GM19238 (cell line): ENCODE data around the gene SULT4A1.

Source experiments
- DNase-seq: peaks from one replicate; pipeline ENCODE4 v3.0.0; 2011; ENCODE audit warnings: low spot score; ENCODE audit not compliant: insufficient read length

SULT4A1 gene

GRCh38 chr22:43844560-43845545 is 17.5 kb downstream of the SULT4A1 start:
- DNase-seq, result no peak

DNA sequence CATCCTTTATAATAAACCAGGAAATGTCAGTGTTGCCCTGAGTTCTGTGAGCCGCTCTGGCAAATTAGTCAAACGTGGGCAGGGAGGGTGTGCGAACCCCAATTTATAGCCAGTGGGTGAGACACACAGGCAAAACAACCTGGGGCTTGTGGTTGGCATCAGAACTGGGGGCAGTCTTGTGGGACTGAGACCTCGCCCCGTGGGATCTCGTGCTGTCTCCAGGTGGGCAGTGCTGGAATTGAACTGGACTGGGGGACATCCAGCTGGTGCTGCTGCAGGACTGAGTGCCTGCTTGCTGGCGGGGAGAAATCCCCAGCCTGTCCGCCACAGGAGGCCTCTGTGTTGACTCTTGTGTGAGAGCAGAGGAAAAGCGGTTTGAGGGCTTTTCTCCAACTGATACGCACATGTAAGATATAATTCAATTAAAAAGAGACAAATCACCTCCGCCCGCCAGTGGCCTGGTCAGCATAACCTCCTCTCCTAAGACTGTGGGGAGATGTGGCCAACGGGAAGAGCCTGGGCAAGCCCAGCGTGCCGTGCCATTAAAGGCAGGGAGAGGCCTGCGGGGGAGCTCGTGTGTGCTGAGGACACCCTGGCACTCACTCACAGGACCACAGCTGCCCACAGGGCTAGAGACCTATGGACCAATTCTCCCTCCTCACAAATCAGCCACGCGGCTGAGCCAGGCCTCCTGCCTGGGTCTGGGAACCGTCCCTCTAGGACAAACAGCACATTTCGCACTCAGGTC is 18.4 kb downstream of the SULT4A1 start:
- no peak for DNase-seq

GRCh38 chr22:43841742-43842141 is 20.6 kb downstream of the SULT4A1 start:
- no peak for DNase-seq

GRCh38 chr22:43840851-43841250 is 21.5 kb downstream of the SULT4A1 start:
- no peak for DNase-seq

GRCh38 chr22:43840431-43840830 is 21.9 kb downstream of the SULT4A1 start:
- DNase-seq, result no peak

DNA sequence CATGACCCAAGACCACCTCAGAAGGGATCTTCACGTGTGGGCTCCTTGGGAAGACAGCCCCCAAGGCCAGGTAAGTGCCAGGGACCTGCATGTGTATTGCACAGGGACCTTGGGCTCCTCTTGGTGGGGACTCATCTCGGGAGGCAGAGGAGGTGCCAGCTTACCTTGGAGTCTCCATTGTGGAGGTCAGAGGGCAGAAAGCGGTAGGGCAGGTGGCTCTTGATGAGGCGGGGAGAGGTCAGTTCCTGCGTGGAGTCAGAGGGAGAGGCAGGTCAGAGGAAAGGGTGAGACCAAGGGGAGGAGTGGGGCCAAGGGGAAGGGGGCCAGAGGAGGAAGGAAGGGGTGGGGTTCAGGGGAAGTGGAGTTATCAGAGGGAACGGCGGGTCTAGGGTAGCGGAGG is 22.5 kb downstream of the SULT4A1 start:
- DNase-seq, result no peak

DNA sequence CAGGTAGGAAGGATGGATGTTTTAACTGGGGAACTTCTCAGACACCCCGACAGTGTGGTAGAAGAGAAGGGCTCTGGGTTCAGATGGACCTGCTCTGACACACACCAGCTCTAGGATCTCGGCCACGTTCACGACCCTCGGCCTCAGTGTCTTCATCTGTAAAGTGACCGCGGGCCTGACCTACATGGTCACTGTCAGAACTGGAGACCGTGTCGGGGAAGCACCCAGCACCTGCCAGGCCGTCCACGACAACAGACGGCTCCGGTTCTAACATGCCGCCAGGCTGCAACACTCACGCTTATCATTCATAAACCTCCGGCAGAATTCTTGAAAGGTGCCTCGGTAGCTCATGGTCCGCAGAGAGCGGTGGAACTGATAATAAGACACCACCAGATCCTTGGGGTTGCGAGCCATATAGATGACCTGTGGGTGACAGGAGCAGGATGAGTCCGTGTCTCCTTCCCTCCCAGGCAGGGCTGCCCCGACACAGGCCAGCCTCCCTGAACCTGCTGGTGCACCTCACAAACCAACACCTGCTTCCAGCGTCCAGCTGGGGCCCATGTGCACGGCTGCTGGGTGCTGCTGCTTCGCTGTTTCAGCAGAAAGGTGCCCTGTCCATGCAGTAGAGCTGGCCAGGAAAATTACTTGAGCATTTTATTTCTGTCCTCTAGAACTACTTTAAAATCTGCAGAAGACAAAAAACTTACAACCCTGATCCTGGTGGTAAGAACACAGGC is 23.6 kb downstream of the SULT4A1 start:
- DNase-seq, result no peak

DNA sequence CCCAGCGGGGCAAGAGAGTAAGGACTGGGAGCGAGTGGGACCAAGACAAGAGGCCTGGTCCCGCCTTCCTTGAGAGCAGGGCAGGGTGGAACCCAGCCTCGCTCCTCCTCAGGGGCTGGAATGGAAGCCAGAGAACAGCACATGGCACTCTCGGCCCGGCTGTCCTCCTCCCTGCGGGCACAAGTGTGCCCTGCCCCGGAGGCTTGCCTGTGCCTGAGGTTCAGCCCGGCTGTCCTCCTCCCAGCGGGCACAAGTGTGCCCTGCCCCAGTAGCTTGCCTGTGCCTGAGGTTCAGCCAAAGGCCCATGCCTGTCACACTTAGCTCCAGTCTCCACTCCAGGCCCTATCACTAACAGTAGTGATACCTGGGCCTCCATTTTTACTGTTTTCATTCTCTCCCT is 24.2 kb downstream of the SULT4A1 start:
- DNase-seq, result no peak

DNA sequence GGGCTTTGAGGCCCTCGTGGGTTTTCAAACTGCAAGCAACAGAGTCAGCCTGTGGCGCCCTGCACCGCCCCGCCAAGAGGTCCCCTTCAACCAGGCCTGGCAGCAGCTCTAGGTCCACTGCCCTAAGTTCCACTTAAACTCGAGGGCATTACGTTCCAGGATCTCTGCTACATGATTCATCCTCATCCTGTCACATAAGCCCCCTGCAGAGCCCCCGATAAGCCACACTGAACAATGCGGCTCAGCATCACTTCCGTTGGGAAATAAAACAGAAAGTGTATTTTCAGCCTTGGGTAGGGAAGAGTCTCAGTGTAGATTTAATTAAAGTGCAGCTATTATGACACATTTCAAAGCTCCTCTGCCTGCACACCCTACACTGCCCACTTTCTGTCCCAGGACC is 24.6 kb downstream of the SULT4A1 start:
- no peak for DNase-seq

DNA sequence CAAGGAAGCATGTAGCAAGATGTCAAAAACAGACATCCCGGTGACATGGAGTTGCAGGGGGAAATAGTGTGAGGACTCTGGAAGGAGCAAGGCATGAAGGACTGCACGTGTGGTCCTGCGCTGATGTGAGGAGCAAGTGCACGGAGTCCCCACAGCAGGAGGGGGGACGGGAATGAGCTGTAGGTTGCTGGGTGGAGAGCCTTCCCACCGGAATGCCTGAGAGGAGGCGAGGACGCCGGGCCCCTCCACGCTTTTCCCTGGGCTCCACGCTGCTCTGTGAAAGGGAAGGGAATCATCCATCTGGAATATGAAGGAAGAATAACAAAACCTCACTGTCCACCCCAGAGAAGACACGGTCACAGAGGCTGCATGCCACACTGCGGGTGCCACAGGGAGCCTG is 26.6 kb downstream of the SULT4A1 start:
- no peak for DNase-seq

DNA sequence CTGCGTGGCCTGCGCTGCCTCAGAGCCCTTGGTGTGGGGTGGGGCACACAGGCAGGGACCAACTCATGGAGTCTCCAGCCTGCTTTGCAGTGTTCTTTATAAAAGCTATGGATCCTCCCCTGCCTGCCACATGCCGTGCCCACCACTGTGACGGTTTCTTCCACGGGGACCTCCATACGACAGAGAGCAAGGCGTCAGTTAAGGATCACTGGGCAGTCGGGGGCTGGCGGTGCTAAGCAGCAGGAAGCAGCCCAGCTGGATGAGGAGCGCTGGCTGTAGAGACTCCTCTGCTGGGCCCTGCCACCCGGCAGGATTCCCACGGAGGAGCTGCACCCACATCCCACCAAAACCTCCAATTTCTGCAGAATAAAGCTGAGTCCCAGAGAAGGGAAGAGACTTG is 27.1 kb downstream of the SULT4A1 start:
- no peak for DNase-seq

- DNase-seq, result no peak
Measured at GRCh38 chr22:43833286-43834240, 28.8 kb downstream of the SULT4A1 start.

DNA sequence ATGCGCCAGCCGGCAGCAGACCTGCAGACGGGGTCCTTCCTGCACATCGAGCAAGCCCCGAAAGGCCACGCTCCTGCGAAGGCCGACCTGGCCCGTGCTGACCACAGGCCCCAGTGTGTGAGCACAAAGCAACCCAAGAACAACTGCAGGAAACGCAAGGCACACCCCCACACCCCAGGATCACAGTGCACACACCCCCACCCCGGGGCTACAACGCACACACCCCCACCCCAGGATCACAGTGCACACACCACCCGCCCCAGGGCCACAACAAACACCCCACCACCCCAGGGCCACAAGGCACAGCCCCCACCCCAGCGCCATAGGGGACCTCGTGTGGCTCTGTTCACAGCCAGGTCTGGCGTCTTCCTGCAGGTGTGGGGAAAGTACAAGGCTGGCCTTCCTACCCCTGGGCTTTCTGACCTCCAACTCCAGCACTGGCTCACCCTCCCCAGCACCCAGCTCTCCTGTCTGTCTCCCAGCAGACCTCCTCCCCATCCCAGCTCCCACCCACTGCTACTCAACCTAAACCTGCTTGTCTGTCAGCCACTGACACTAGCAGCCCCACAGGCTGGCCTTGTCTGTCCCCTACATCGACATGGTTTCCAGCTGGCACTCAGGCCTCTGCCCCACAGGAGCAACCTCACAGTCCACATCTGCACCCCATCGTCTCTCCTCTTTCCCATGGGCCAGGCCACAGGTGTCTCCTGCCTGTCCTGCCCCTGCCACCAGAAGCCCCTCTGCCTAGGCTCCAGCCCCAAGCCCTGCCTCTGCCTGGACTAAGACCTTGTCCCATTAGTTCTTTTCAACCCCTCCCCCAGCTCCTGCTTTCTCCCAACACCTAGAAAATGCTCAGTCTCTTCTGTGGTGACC is 29.7 kb downstream of the SULT4A1 start:
- DNase-seq, result no peak

GRCh38 chr22:43831561-43832392 is 30.5 kb downstream of the SULT4A1 start:
- no peak for DNase-seq

DNA sequence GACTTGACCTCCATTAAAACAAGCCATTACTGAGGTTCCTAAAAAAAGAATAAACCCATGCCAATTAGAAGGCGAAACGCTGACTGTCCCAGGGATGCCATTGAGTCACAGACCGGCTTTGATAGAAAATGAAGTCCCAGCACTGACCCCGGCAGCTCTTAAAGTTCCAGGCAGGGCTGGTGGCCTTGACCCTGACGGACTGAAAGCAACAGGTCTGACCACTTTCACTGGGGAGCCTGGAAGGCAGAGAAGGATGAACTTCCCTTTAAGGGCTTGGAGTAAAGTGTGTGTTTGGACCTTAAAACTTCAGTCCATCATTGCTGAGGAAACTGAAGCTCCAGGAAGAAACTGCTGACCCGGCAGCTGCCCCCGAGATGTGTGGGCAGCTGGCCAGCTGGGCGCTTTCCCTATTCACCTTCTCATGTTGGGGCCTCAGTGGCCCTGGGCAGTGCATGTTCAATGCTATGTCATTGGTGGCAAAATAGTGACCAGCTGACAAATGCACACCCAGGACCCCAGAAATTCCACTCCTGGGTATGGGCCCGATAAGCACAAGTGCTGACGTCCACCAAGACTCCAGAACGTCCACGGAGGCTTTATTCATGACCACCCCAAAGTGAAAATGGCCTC is 31.3 kb downstream of the SULT4A1 start:
- DNase-seq, result no peak

DNA sequence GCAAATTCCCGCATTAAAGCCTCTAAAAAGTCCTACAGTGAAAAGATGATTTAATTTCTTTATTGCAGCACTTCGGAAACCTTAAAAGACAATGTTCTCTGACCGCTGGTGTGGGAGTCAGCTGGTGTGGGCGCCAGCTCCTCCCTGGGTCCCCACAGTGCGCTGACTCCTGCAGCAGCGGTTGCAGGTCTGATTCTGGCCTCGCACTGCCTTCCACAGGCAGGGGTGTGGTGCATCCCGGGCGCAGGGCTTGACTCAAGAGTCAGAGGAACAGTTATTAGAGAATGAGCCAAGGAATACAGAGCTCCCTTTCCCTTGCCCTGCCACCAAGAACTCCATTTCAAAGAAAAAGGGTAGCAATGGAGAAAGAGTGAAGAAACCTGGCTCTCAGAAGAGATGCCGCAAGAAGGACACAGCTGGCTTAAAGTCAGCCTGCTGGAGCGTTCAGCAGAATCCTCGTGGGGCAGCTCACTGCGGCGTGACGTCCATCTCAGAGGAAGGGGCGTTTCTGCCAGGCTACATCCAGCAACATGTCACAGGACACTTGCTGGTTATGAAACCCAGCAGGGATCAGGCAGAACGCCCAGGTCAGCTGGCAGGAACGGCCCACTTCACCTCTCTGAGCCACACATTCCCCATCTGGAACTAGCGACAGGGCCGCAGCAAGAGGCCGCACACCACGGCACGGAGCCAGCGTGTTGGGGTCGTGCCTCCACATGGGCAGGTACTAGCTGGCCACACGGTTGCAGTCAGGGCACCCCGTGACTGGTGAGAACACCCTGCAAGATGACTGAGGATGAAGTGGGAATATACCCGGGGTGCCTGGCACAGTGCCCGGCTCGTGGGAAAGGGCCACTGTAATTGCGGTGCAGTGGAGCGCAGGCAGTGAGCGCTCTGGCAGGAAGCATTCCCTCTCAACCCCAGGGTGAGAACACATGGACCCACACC is 32.1 kb downstream of the SULT4A1 start:
- no peak for DNase-seq
